ENCODE data around the gene MICA. TPM values are rescaled to one million over a fixed set of nuclear protein-coding genes. Genes with fewer than 3 reads are reported as not detected.
"Not testable (repeated sequence)": the region's sequence is repeated elsewhere in the genome, so short reads cannot be mapped to it uniquely, and the experiment has no call there.

Gene MICA
- total RNA-seq, 4 donors from 2014 or later, result 7.7 to 21.7 (median 13.9) TPM

- TF ChIP-seq, protein P1, sequence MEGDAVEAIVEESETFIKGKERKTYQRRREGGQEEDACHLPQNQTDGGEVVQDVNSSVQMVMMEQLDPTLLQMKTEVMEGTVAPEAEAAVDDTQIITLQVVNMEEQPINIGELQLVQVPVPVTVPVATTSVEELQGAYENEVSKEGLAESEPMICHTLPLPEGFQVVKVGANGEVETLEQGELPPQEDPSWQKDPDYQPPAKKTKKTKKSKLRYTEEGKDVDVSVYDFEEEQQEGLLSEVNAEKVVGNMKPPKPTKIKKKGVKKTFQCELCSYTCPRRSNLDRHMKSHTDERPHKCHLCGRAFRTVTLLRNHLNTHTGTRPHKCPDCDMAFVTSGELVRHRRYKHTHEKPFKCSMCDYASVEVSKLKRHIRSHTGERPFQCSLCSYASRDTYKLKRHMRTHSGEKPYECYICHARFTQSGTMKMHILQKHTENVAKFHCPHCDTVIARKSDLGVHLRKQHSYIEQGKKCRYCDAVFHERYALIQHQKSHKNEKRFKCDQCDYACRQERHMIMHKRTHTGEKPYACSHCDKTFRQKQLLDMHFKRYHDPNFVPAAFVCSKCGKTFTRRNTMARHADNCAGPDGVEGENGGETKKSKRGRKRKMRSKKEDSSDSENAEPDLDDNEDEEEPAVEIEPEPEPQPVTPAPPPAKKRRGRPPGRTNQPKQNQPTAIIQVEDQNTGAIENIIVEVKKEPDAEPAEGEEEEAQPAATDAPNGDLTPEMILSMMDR (IDR thresholded peaks at IDR 0.05), result no peak
- TF ChIP-seq POLR2A (IDR thresholded peaks at IDR 0.05), result no peak
- intact Hi-C loops (cut with DNase I; ENCODE audit: low total_unique reads), result loop anchor here (5.0 kb wide), 1 partner anchor 227 kb away; the partner anchor contains the start of gene PSORS1C2
- DNase-seq (ENCODE audit: low spot score in 2 of 2), result no peak
- H3K4me3 ChIP-seq (ENCODE audit: low read depth, poor library complexity, severe bottlenecking), result no peak overlapping the region
These were observed 39.6 kb upstream of the MICA start for GRCh38 chr6:31363811-31364210.

DNA sequence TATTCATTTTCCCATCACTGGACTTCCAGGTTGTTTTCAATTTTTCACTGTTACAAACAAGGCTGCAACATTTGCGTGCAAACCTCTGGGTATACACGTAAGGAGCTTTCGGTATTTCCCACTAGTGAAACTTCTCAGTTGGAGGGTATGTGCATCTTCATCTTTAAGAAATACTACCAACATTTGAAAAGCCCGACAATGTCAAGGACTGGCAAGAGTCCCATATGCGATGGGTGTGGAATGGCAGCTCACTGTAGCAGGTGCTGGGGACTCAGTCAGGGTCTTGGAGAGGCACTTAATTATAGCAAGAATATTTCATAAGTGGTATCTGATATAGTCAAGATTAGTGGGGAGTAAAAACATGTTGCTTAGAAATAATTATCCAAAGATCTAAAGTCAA, 37.5 kb upstream of the MICA start:
- TF ChIP-seq, protein P1 (IDR thresholded peaks at IDR 0.05), result no peak
- TF ChIP-seq POLR2A (IDR thresholded peaks at IDR 0.05), result no peak

GRCh38 chr6:31366693-31367470, 36.5 kb upstream of the MICA start:
- peak; percentile 75 to 96 for DNase-seq (ENCODE audit: low spot score in 2 of 2)
- WGBS, 2 donors, result 5 to 6% methylated on average over 30 of the region's 30 CpGs
- no peak overlapping the region for H3K4me3 ChIP-seq (ENCODE audit: low read depth, poor library complexity, severe bottlenecking)
- TF ChIP-seq POLR2A (IDR thresholded peaks at IDR 0.05), result no peak
- TF ChIP-seq, protein P1 (IDR thresholded peaks at IDR 0.05), result peak in 1 of 3 donors; percentile 97
- intact Hi-C loops (cut with DNase I; ENCODE audit: low total_unique reads), result loop anchor here (5.0 kb wide), 1 partner anchor 170 kb away; no protein-coding TSS in a partner anchor

More for the DNA sequence above, 37.5 kb upstream of the MICA start:
- WGBS, 2 donors, result 77% methylated on average over 5 of the region's 5 CpGs
- intact Hi-C loops (cut with DNase I; ENCODE audit: low total_unique reads), result loop anchor here (5.0 kb wide), 1 partner anchor 169 kb away; no protein-coding TSS in a partner anchor
- no peak for DNase-seq (ENCODE audit: low spot score in 2 of 2)
- no peak overlapping the region for H3K4me3 ChIP-seq (ENCODE audit: low read depth, poor library complexity, severe bottlenecking)

DNA sequence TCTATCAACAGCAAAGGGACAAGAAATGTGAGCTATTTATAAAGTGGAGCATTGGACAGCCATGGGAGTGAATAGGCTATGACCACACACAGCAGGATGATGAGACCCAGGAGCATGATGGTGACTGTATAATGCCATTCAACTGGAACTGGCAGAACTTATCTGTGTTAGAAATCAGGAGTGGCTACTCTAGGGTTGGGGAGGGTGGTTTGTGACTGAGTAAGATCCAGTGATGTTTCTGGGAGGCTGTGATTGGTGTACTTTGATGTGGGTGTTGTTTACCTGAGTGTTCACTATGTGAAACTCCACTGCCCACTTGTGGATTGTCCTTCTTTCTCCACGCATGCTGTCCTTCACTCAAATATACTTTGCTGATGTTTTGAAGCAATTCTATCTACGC, 34.9 kb upstream of the MICA start:
- TF ChIP-seq, protein P1 (IDR thresholded peaks at IDR 0.05), result no peak
- TF ChIP-seq POLR2A (IDR thresholded peaks at IDR 0.05), result no peak
- intact Hi-C loops (cut with DNase I; ENCODE audit: low total_unique reads), result loop anchor here (5.0 kb wide), 1 partner anchor 171 kb away; no protein-coding TSS in a partner anchor
- H3K4me3 ChIP-seq (ENCODE audit: low read depth, poor library complexity, severe bottlenecking), result no peak overlapping the region
- 78 to 89% methylated on average over 2 of the region's 2 CpGs for WGBS, 2 donors
- DNase-seq (ENCODE audit: low spot score in 2 of 2), result no peak

DNA sequence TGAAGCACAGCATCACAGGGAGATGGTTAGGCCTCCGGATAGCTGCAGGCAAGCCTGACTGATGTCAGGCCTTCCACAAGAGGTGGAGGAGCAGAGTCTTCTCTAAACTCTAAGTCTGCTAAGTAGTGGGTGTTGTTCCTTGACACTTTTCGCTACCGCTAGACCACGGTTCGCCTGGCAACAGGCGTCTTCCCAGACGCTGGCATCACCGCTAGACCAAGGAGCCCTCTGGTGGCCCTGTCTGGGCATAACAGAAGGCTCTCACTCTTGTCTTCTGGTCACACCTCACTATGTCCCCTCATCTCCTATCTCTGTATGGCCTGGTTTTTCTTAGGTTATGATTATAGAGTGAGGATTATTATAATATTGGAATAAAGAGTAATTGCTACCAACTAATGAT, 29.3 kb upstream of the MICA start:
- intact Hi-C loops (cut with DNase I; ENCODE audit: low total_unique reads); H3K4me3 ChIP-seq (ENCODE audit: low read depth, poor library complexity, severe bottlenecking); DNase-seq (ENCODE audit: low spot score in 2 of 2): not testable (repeated sequence)
- 30% methylated on average over 8 of the region's 8 CpGs; no CpG with 5 or more reads in 1 of the 2 donors for WGBS, 2 donors

GRCh38 chr6:31375699-31376098, 27.7 kb upstream of the MICA start:
- intact Hi-C loops (cut with DNase I; ENCODE audit: low total_unique reads), result no loop called here
- no peak for TF ChIP-seq POLR2A (IDR thresholded peaks at IDR 0.05)
- TF ChIP-seq, protein P1 (IDR thresholded peaks at IDR 0.05), result no peak
- DNase-seq (ENCODE audit: low spot score in 2 of 2), result no peak
- no peak overlapping the region for H3K4me3 ChIP-seq (ENCODE audit: low read depth, poor library complexity, severe bottlenecking)
